Right lobe of liver (tissue), 6 donors: Measurements from ENCODE around the gene AIG1. TPM values are rescaled to one million over a fixed set of nuclear protein-coding genes. Genes with fewer than 3 reads are reported as not detected.

ENCODE experiments used
- ATAC-seq, 4 donors: fragments of 200-7000 bp; cut with Tn5 transposase; one replicate each; pipeline ENCODE4 v1.9.1; 2020; ENCODE audit warnings: mild to moderate bottlenecking in 4 of 4, moderate library complexity in 4 of 4
- DNase-seq, 3 donors: peaks; one replicate each; pipeline ENCODE4 v3.0.0-alpha.2; 2020
- H3K27ac ChIP-seq, 3 donors: fragments of 200-600 bp; one replicate each; pipeline ENCODE4 v1.8.0; 2022
- H3K27me3 ChIP-seq, 2 donors: fragments of 200-600 bp; one replicate each; pipeline ENCODE4 v1.8.0; 2022
- H3K36me3 ChIP-seq, 4 donors: fragments of 200-600 bp; sonication (generic) in 1 of 4; one replicate each; pipeline versions ENCODE4 v1.5.1 to v1.8.0; 2017 to 2022; ENCODE audit warnings: control low read depth in 1 of 4
- H3K4me1 ChIP-seq, 4 donors: fragments of 200-600 bp; sonication (generic) in 1 of 4; one replicate each; pipeline versions ENCODE4 v1.5.1 to v1.8.0; 2017 to 2022; ENCODE audit warnings: control low read depth in 1 of 4
- H3K4me3 ChIP-seq, 3 donors: fragments of 200-600 bp; one replicate each; pipeline ENCODE4 v1.8.0; 2022
- H3K9me3 ChIP-seq, 4 donors: fragments of 200-600 bp; sonication (generic) in 1 of 4; one replicate each; pipeline versions ENCODE4 v1.5.1 to v1.8.0; 2017 to 2022; ENCODE audit warnings: control low read depth in 1 of 4
- POLR2A ChIP-seq: fragments of 450-650 bp; IDR thresholded peaks from one replicate; pipeline ENCODE4 v1.6.1; 2017; ENCODE audit warnings: antibody characterized with exemption, mild to moderate bottlenecking
- WGBS: methylation state at CpG from one replicate; pipeline ENCODE4 v1.1.6; 2018; ENCODE audit warnings: low coverage, low lambda C conversion rate; ENCODE audit not compliant: insufficient coverage; ENCODE audit errors: missing lambda C conversion rate; 5-methylcytosine and 5-hydroxymethylcytosine counted together
- intact Hi-C, 2 donors: fragments of 100-400 bp; cut with DNase I; formaldehyde crosslinking; loops; one replicate each; pipeline versions ENCODE4 v1.11.2 to v1.14.1; 2022
- total RNA-seq, 6 experiments: library from RNA; depleted of rRNA in 2 of 6; stranded (reverse); fragments of >200 nt in 2 of 6; fragmentation: NEBNext Ultra II Directional in 3 of 6; extraction: Animal tissue kit (Norgen Biotek cat#: 25700) in 3 of 6; gene quantifications; one replicate each; pipeline versions ENCODE4 v1.1.0 to v1.2.4, GENCODE V29; 2016 to 2023
- TF ChIP-seq, protein P1 (sequence below), 4 donors: fragments of 200-600 bp in 3 of 4; fragments of 450-650 bp in 1 of 4; IDR thresholded peaks; one replicate each; pipeline versions ENCODE4 v1.5.1 to v1.8.0; 2016 to 2022; ENCODE audit warnings: antibody characterized with exemption in 4 of 4, mild to moderate bottlenecking in 2 of 4
- donor health status: DM: no; HTN: yes; CAD: no.
- donor health status: DM: no; HTN: no; CAD: no.
- donor health status: DM: no; HTN: no; CAD: no.
- donor health status: DM: no; HTN: yes; CAD: no.
- donor health status: DM: no; HTN: yes; CAD: no.

Gene AIG1
- total RNA-seq, 6 experiments from 2014 or later = 81.4 to 151 (median 111) TPM

DNA sequence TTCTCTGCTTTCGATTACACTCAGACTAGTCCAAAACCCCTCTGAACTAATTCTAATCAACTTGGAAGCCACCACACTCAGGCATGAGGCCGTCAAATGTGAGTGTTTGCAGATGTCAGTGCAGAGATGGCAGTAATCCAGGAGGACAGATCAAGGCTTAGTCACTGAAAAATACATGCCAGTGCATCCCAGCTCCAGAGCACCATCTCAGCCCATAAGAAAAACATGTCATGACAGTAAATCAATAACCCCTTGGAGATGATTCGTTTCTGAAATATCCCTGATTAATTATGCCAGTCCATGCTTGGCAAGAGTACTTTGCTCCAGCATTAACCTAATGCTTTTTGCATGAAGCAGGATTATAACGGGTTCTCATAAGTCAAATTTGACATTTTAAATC is 210.3 kb downstream of the AIG1 start:
- H3K27me3 ChIP-seq = no peaks in the 10 kb centered on the region
- H3K27ac ChIP-seq = no peak overlapping the region
- DNase-seq = no peak
- TF ChIP-seq, protein P1, sequence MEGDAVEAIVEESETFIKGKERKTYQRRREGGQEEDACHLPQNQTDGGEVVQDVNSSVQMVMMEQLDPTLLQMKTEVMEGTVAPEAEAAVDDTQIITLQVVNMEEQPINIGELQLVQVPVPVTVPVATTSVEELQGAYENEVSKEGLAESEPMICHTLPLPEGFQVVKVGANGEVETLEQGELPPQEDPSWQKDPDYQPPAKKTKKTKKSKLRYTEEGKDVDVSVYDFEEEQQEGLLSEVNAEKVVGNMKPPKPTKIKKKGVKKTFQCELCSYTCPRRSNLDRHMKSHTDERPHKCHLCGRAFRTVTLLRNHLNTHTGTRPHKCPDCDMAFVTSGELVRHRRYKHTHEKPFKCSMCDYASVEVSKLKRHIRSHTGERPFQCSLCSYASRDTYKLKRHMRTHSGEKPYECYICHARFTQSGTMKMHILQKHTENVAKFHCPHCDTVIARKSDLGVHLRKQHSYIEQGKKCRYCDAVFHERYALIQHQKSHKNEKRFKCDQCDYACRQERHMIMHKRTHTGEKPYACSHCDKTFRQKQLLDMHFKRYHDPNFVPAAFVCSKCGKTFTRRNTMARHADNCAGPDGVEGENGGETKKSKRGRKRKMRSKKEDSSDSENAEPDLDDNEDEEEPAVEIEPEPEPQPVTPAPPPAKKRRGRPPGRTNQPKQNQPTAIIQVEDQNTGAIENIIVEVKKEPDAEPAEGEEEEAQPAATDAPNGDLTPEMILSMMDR (IDR thresholded peaks at IDR 0.05) = no peak
- no peak for TF ChIP-seq POLR2A
- peaks cover 0 to 8% (median 2%) of the 10 kb centered on the region in 4 donors for H3K4me1 ChIP-seq
- 57% methylated on average over 4 of the region's 4 CpGs for WGBS
- H3K36me3 ChIP-seq = no peaks in the 10 kb centered on the region
- intact Hi-C loops = no loop called here
- H3K9me3 ChIP-seq = no peaks in the 10 kb centered on the region
- no peak overlapping the region for H3K4me3 ChIP-seq
- peak; percentile 52 to 85 (median 56) for ATAC-seq

DNA sequence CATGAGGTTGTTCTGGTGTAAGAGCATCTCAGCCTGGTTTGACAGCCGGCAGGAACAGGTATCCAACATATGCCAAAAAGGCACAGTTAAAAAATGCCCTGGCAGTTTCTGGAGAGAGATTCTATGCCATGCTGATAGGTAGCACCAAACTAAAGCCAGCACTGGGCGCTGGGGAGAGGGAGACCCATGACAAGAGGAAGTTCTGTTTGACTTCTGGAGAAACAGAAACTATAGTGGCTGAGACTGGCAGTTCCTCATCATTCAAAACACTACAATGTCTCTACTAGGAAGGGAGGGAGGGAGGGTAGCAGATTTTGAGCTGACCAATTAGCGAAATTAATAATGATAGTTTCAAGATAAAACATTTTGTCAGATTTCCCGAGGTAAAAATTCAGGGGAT is 215.7 kb downstream of the AIG1 start:
- H3K4me1 ChIP-seq = no peaks in the 10 kb centered on the region
- H3K27me3 ChIP-seq = no peaks in the 10 kb centered on the region
- DNase-seq (no peak), ATAC-seq (peak in 3 of 4 donors; percentile 30 to 57 (median 38))
- H3K27ac ChIP-seq = no peak overlapping the region
- TF ChIP-seq, protein P1 (IDR thresholded peaks at IDR 0.05) = no peak
- TF ChIP-seq POLR2A = no peak
- intact Hi-C loops = no loop called here
- 75% methylated on average over 4 of the region's 4 CpGs for WGBS
- H3K4me3 ChIP-seq = no peak overlapping the region
- no peaks in the 10 kb centered on the region for H3K36me3 ChIP-seq
- H3K9me3 ChIP-seq = no peaks in the 10 kb centered on the region

DNA sequence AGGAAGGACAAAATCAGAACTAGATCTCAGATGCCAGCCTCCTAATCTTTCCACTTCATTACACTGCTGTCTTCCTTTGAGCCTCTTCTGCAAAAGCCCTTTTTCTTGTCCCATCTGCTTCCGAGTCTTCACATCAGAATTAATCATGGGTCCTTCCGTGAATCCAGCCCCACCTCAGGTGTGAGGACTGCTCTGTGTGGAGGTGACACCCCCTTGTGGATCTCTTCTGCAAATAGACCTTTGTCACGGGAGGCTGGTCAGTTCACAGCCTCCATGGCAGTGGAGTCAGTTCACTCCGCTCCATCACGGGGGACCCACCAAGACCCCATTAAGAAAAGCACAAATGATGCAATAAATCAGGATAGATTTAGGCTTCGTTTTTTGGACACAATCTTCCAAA is 218.7 kb downstream of the AIG1 start:
- 82% methylated on average over 6 of the region's 6 CpGs for WGBS
- Histone ChIP-seq H3K36me3 (peaks cover 0 to under 1% (median 0%) of the 10 kb centered on the region in 4 donors), H3K27ac (no peak overlapping the region), H3K4me3 (no peak overlapping the region), H3K9me3 (no peaks in the 10 kb centered on the region), H3K27me3 (no peaks in the 10 kb centered on the region), H3K4me1 (no peaks in the 10 kb centered on the region)
- intact Hi-C loops = no loop called here
- TF ChIP-seq, protein P1 (IDR thresholded peaks at IDR 0.05) = peak in 3 of 4 donors; percentile 14 to 32 (median 28)
- no peak for TF ChIP-seq POLR2A
- ATAC-seq = peak; percentile 53 to 78 (median 68)
- no peak for DNase-seq

DNA sequence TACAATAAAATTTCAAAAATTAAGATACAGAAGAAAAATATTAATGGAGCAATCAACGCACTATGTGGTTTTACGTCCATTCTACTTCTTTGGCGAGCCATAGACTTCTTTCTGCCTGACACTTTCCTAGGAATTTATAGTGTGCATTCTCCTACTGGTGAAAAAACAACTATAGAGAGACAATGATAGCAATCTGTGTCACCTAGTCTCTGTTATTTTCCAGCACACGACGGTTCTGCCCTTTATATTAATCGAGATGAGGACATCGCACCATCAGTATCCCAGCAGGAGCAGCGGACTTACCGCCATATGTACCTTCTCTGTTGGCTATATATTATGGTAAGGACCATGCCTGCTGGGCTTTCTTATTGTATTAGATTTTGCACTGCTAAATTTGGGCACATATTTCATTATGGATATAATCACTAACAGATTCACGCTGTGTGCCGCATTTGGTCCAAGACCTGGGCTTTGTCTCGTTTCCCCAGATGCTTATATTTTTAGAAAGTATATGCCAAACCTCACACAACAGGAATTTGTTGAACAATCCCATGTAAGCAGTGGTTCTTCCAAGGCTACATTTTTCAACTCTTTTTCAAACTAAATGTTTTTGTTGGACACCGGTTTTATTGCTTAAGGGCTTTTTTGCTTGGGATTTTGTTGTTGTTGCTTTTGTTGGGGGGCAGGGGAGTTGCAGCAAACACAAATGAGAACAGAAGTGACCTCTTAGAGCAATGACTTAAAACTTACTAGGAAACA is 223.4 kb downstream of the AIG1 start:
- ATAC-seq = no peak
- intact Hi-C loops = no loop called here

More for the DNA sequence above, 223.4 kb downstream of the AIG1 start:
- DNase-seq = no peak
- no peak overlapping the region for H3K4me3 ChIP-seq
- WGBS = 86% methylated on average over 13 of the region's 13 CpGs
- H3K27ac ChIP-seq = no peak overlapping the region
- peaks cover 0 to 5% (median 1%) of the 10 kb centered on the region in 4 donors for H3K36me3 ChIP-seq
- no peaks in the 10 kb centered on the region for H3K9me3 ChIP-seq
- H3K4me1 ChIP-seq = no peaks in the 10 kb centered on the region
- no peaks in the 10 kb centered on the region for H3K27me3 ChIP-seq
- TF ChIP-seq, protein P1 (IDR thresholded peaks at IDR 0.05) = no peak
- no peak for TF ChIP-seq POLR2A
